Measurements from ENCODE around the gene MBD5.

Gene MBD5

GRCh38 chr2:148231858-148232257, 211.0 kb downstream of the MBD5 start:
- ChIA-PET POLR2A (no interaction called here), CTCF (no interaction called here)
- no peak for DNase-seq (ENCODE audit: extremely low spot score)
- TF ChIP-seq CTCF (IDR thresholded peaks at IDR 0.05; ENCODE audit: control extremely low read depth, extremely low read depth, low read depth, missing control alignments): no peak

- no peak for DNase-seq (ENCODE audit: extremely low spot score)
- POLR2A ChIA-PET: no interaction called here
- CTCF ChIA-PET: interaction anchor here (1.4 kb wide), 1 partner anchor 11 kb away, joined by 3 read pairs; no protein-coding TSS in a partner anchor
- no peak for TF ChIP-seq CTCF (IDR thresholded peaks at IDR 0.05; ENCODE audit: control extremely low read depth, extremely low read depth, low read depth, missing control alignments)
Observed at GRCh38 chr2:148234143-148234542, 213.3 kb downstream of the MBD5 start.

- ChIA-PET POLR2A (no interaction called here), CTCF (no interaction called here)
- no peak for TF ChIP-seq CTCF (IDR thresholded peaks at IDR 0.05; ENCODE audit: control extremely low read depth, extremely low read depth, low read depth, missing control alignments)
- DNase-seq (ENCODE audit: extremely low spot score): no peak
Observed at GRCh38 chr2:148237911-148238310, 217.0 kb downstream of the MBD5 start.

GRCh38 chr2:148238561-148238960, 217.7 kb downstream of the MBD5 start:
- TF ChIP-seq CTCF (IDR thresholded peaks at IDR 0.05; ENCODE audit: control extremely low read depth, extremely low read depth, low read depth, missing control alignments): no peak
- DNase-seq (ENCODE audit: extremely low spot score): no peak
- POLR2A ChIA-PET: no interaction called here
- CTCF ChIA-PET: no interaction called here

- ChIA-PET POLR2A (no interaction called here), CTCF (no interaction called here)
- TF ChIP-seq CTCF (IDR thresholded peaks at IDR 0.05; ENCODE audit: control extremely low read depth, extremely low read depth, low read depth, missing control alignments): no peak
- DNase-seq (ENCODE audit: extremely low spot score): no peak
Observed at GRCh38 chr2:148240838-148241237, 219.9 kb downstream of the MBD5 start.

GRCh38 chr2:148244593-148245292, 223.9 kb downstream of the MBD5 start:
- no peak for DNase-seq (ENCODE audit: extremely low spot score)
- TF ChIP-seq CTCF (IDR thresholded peaks at IDR 0.05; ENCODE audit: control extremely low read depth, extremely low read depth, low read depth, missing control alignments): no peak
- CTCF ChIA-PET: interaction anchor here (1.3 kb wide), 1 partner anchor 10 kb away, joined by 3 read pairs; no protein-coding TSS in a partner anchor
- POLR2A ChIA-PET: no interaction called here
